Keratinocyte (primary cell): ENCODE data around the gene CPNE4. TPM values are rescaled to one million over a fixed set of nuclear protein-coding genes. Genes with fewer than 3 reads are reported as not detected.

ENCODE experiments used
- DNase-seq: peaks from one replicate; pipeline ENCODE4 v3.0.0-alpha.2; 2011; ENCODE audit warnings: low read depth, missing footprints, low spot score
- FAIRE-seq: peaks from 2 replicates; lab custom pipeline; 2011; peaks lifted over from hg19 to GRCh38; lab: Jason Lieb, UNC
- H2AFZ ChIP-seq: 2 replicates; pipeline ENCODE4 v1.6.0; 2012; ENCODE audit warnings: low read length, control low read depth, inconsistent platforms; ENCODE audit not compliant: control insufficient read depth
- H3K27ac ChIP-seq: 2 replicates; pipeline ENCODE4 v1.5.1; 2011; ENCODE audit warnings: low read length; ENCODE audit not compliant: control insufficient read depth, insufficient read depth
- H3K27me3 ChIP-seq: 3 replicates; pipeline ENCODE4 v1.6.0; 2011; ENCODE audit warnings: low read length; ENCODE audit not compliant: control insufficient read depth, insufficient read depth; ENCODE audit errors: extremely low read depth
- H3K36me3 ChIP-seq, 2 experiments: 2 replicates in 1 of 2; 3 replicates in 1 of 2; pipeline ENCODE4 v1.5.1; 2011; ENCODE audit warnings: low read length in 2 of 2, mild to moderate bottlenecking in 1 of 2; ENCODE audit not compliant: control insufficient read depth in 2 of 2, insufficient read depth in 2 of 2; ENCODE audit errors: extremely low read depth in 1 of 2
- H3K4me1 ChIP-seq: 3 replicates; pipeline ENCODE4 v1.5.1; 2011; ENCODE audit warnings: low read length; ENCODE audit not compliant: control insufficient read depth, insufficient read depth; ENCODE audit errors: extremely low read depth
- H3K4me2 ChIP-seq: 3 replicates; pipeline ENCODE4 v1.6.0; 2011; ENCODE audit warnings: low read depth, low read length; ENCODE audit not compliant: control insufficient read depth, insufficient read depth; ENCODE audit errors: extremely low read depth
- H3K4me3 ChIP-seq, 3 experiments: fragments of 200-600 bp in 1 of 3; sonication (generic) in 1 of 3; 2 replicates in 2 of 3; 3 replicates in 1 of 3; pipeline ENCODE4 v1.5.1; 2011 to 2016; ENCODE audit warnings: low read length in 3 of 3, mild to moderate bottlenecking in 3 of 3, control low read depth in 2 of 3, inconsistent platforms in 1 of 3, low read depth in 1 of 3, mixed read lengths in 1 of 3, mixed run types in 1 of 3, moderate library complexity in 1 of 3; ENCODE audit not compliant: control insufficient read depth in 2 of 3, insufficient read depth in 2 of 3; ENCODE audit errors: extremely low read depth in 1 of 3
- H3K79me2 ChIP-seq: 2 replicates; pipeline ENCODE4 v1.6.0; 2012; ENCODE audit warnings: low read length; ENCODE audit not compliant: control insufficient read depth, insufficient read depth
- H3K9ac ChIP-seq: 3 replicates; pipeline ENCODE4 v1.6.0; 2011; ENCODE audit warnings: low read length; ENCODE audit not compliant: control insufficient read depth, insufficient read depth; ENCODE audit errors: extremely low read depth
- H3K9me1 ChIP-seq: 3 replicates; pipeline ENCODE4 v1.6.0; 2011; ENCODE audit warnings: low read length; ENCODE audit not compliant: control insufficient read depth, insufficient read depth; ENCODE audit errors: extremely low read depth
- H3K9me3 ChIP-seq: 2 replicates; pipeline ENCODE4 v1.5.1; 2012; ENCODE audit warnings: low read depth, low read length; ENCODE audit not compliant: control insufficient read depth
- H4K20me1 ChIP-seq: 3 replicates; pipeline ENCODE4 v1.6.0; 2011; ENCODE audit warnings: low read length; ENCODE audit not compliant: control insufficient read depth, insufficient read depth; ENCODE audit errors: extremely low read depth
- EZH2 ChIP-seq: IDR thresholded peaks from one replicate; pipeline ENCODE4 v1.6.1; 2012; ENCODE audit warnings: inconsistent platforms, mild to moderate bottlenecking, low read length, moderate library complexity
- dilution Hi-C: fragments of 300-500 bp; cut with MboI; formaldehyde crosslinking; loops from one replicate; pipeline ENCODE4 v1.7.0; 2020; ENCODE audit warnings: low sequenced_read_pairs; ENCODE audit not compliant: extremely low pct_ligation_motif_present
- polyA plus RNA-seq, 5 experiments: library from polyadenylated mRNA; depleted of rRNA in 3 of 5; stranded (reverse) in 3 of 5; stranded (forward) in 1 of 5; unstranded in 1 of 5; fragments of >200 nt; gene quantifications; 1 replicate in 1 of 5; 2 replicates in 3 of 5; 3 replicates in 1 of 5; pipeline versions ENCODE4 v1.2.1 to v1.2.3, GENCODE V29; 2011 to 2012; ENCODE audit warnings: missing spikeins in 2 of 5, low read depth in 1 of 5, low replicate concordance in 1 of 5
- TF ChIP-seq, protein P1 (sequence below), 3 experiments: IDR thresholded peaks in 1 of 3; conservative IDR thresholded peaks in 1 of 3; optimal IDR thresholded peaks in 1 of 3; 2 replicates in 2 of 3; 3 replicates in 1 of 3; pipeline versions ENCODE3 to v1.5.1; 2011; ENCODE audit warnings: low read length in 3 of 3, mild to moderate bottlenecking in 3 of 3, moderate library complexity in 2 of 3, control low read depth in 1 of 3, inconsistent platforms in 1 of 3; ENCODE audit not compliant: insufficient read depth in 2 of 3; ENCODE audit errors: extremely low read depth in 1 of 3

CPNE4 gene
- polyA plus RNA-seq, 1 donor (not counting 4 experiments of a cell fraction or from before 2014, with no cell fraction given): 0.08 TPM

DNA sequence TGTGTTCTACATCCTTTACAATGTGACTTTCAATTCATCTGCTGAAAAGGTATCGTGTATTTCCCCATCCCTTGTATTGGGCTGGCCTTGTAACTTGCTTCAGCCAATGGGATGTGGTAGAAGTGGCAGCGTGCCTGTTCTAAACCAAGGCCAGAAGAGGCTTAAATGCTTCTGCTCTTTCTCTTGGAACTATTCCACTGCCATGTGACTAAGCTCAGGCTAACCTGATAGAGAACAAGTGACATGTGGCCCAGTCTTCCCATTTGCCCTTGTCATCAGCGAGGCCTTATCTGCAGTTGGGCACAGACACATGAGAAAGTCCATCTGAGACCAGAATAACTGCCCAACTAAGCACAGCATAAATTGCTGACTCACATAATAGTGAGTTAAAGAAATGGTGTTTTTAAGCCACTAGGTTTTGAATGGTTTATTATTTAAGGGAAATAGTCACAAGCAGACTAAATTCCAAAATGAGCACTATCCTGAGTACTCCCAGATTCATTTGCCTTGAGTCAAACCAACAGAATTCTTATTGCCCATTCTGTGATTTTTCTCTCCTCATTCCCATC lies 230.2 kb downstream of the CPNE4 start:
- dilution Hi-C loops: no loop called here

DNA sequence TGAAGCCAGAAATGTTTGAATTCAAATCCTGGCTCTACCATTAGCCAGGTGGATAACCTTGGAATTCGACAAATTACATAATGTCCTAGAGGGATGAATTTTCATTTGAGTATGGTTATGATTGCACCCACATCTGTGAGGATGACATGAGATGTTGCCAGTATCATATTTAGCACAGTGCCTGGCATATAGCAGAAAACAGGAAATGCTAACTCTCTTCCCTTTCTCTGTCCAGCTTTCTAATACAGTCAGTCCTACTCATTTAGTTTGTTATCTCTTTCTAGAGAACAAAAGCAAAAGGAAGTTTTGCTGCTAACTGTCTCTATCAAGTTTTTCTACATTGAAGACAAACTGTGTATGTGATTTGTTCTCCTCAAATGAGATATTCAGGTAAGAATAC lies 231.7 kb downstream of the CPNE4 start:
- no peaks in the 10 kb centered on the region for H3K4me1 ChIP-seq
- no peak overlapping the region for H3K9ac ChIP-seq
- no peak overlapping the region for H3K4me3 ChIP-seq
- no peaks in the 10 kb centered on the region for H3K9me3 ChIP-seq
- H3K36me3 ChIP-seq: no peaks in the 10 kb centered on the region
- H3K9me1 ChIP-seq: no peaks in the 10 kb centered on the region
- H3K4me2 ChIP-seq: no peak overlapping the region
- H2AFZ ChIP-seq: no peak overlapping the region
- TF ChIP-seq EZH2: no peak
- TF ChIP-seq, protein P1, sequence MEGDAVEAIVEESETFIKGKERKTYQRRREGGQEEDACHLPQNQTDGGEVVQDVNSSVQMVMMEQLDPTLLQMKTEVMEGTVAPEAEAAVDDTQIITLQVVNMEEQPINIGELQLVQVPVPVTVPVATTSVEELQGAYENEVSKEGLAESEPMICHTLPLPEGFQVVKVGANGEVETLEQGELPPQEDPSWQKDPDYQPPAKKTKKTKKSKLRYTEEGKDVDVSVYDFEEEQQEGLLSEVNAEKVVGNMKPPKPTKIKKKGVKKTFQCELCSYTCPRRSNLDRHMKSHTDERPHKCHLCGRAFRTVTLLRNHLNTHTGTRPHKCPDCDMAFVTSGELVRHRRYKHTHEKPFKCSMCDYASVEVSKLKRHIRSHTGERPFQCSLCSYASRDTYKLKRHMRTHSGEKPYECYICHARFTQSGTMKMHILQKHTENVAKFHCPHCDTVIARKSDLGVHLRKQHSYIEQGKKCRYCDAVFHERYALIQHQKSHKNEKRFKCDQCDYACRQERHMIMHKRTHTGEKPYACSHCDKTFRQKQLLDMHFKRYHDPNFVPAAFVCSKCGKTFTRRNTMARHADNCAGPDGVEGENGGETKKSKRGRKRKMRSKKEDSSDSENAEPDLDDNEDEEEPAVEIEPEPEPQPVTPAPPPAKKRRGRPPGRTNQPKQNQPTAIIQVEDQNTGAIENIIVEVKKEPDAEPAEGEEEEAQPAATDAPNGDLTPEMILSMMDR (optimal IDR thresholded peaks at IDR 0.05 in 1 of 3, IDR thresholded peaks at IDR 0.05 in 1 of 3, conservative IDR thresholded peaks at IDR 0.05 in 1 of 3; ENCODE audit: extremely low read depth in 1 of 3, insufficient read depth in 2 of 3, low read length in 3 of 3): no peak
- no peaks in the 10 kb centered on the region for H3K79me2 ChIP-seq
- dilution Hi-C loops: no loop called here
- no peaks in the 10 kb centered on the region for H4K20me1 ChIP-seq
- no peak overlapping the region for H3K27ac ChIP-seq
- H3K27me3 ChIP-seq: no peaks in the 10 kb centered on the region
- DNase-seq: no peak
- FAIRE-seq: no peak

More for the DNA sequence above, 230.2 kb downstream of the CPNE4 start:
- Histone ChIP-seq H3K9ac (no peak overlapping the region), H3K9me1 (no peaks in the 10 kb centered on the region), H3K27me3 (no peaks in the 10 kb centered on the region), H3K79me2 (no peaks in the 10 kb centered on the region), H3K4me3 (no peak overlapping the region), H4K20me1 (no peaks in the 10 kb centered on the region), H3K36me3 (no peaks in the 10 kb centered on the region), H2AFZ (no peak overlapping the region), H3K4me1 (no peaks in the 10 kb centered on the region), H3K9me3 (no peaks in the 10 kb centered on the region), H3K4me2 (no peak overlapping the region), H3K27ac (no peak overlapping the region)
- FAIRE-seq: no peak
- no peak for DNase-seq
- TF ChIP-seq, protein P1 (optimal IDR thresholded peaks at IDR 0.05 in 1 of 3, IDR thresholded peaks at IDR 0.05 in 1 of 3, conservative IDR thresholded peaks at IDR 0.05 in 1 of 3; ENCODE audit: extremely low read depth in 1 of 3, insufficient read depth in 2 of 3, low read length in 3 of 3): no peak
- no peak for TF ChIP-seq EZH2
